Activated naive CD8-positive, alpha-beta T cell (primary cell): Measurements from ENCODE around the gene KICS2.

Experiments used
- H3K27ac Mint-ChIP-seq: one replicate; pipeline ENCODE4 v1.8.0; 2021; ENCODE audit warnings: mixed read lengths
- H3K27me3 Mint-ChIP-seq: one replicate; pipeline ENCODE4 v1.8.0; 2021; ENCODE audit warnings: mixed read lengths
- H3K36me3 Mint-ChIP-seq: one replicate; pipeline ENCODE4 v1.8.0; 2021; ENCODE audit warnings: mixed read lengths
- H3K4me1 Mint-ChIP-seq: one replicate; pipeline ENCODE4 v1.8.0; 2021; ENCODE audit warnings: low read depth, mixed read lengths
- H3K4me3 Mint-ChIP-seq: one replicate; pipeline ENCODE4 v1.8.0; 2021; ENCODE audit warnings: mild to moderate bottlenecking, mixed read lengths
- H3K9me3 Mint-ChIP-seq: one replicate; pipeline ENCODE4 v1.8.0; 2021; ENCODE audit warnings: low read depth, mixed read lengths

The KICS2 gene

DNA sequence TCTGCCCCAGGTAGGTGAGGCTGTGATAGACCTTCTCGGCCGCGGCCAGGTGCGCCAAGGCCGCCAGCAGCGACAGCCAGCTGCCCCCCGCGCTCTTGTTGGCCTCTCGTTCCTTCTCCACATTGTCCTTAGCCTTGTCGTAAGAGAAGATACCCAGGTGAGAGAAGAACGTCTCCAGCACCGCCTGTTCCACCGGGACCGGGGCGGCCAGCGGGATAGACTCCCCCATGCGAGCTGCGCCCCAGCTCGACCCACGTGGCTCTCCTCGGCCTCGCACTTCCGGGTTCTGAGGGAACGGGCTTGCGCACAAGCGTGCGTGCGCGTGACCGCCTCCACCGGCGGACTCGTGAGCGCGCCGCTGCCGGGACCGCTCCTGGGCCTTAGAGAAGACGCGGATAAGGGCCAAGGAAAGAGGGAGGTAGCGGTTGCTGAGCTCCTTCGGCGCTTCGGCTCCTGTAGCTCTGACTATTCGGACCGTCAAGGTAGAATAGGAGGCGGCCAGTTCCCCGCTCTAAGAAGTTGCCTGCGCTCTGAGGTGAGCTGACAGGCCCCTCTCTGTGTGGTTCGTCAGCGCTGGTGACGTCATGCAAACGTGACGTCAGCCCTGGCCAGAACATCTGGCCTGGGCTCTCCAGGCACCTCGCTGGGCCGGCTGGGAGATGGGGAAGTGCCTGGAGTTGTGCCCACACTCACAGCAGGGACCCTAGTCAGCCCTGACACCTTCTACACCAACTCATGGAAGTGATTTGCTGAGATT, at the start of gene KICS2:
TSS of gene KICS2 (minus strand) at position 288 of the 757 bp plus-strand sequence. CDS start at position 229, 59 bp downstream.
- no peaks in the 10 kb centered on the region for H3K36me3 Mint-ChIP-seq
- peaks cover 34% of the 10 kb centered on the region for H3K4me1 Mint-ChIP-seq
- no peaks in the 10 kb centered on the region for H3K9me3 Mint-ChIP-seq
- H3K27ac Mint-ChIP-seq = peak within 1 kb of the TSS; percentile 99
- peaks cover 2% of the 10 kb centered on the region for H3K27me3 Mint-ChIP-seq
- H3K4me3 Mint-ChIP-seq = peak within 1 kb of the TSS; percentile 98

DNA sequence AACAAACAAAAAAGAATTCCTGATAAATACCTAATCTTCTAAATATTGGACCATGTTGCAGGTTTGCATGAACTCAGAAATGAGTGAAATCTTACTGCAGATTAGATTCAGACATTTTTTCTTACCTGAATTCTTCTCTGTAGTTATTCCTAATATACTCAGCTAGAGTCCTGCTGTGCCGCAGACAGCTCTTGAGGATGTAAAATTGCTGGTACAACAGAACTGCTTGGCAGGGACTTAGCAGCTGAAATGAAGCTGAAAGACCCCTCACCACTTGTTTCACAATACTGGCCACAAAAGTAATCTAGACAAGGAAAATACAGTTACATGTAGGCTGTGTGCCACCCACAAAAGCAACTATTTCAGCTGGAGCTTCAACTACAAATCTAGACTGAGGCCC, 48.3 kb upstream of the KICS2 start:
- H3K27me3 Mint-ChIP-seq = peaks cover 2% of the 10 kb centered on the region
- H3K36me3 Mint-ChIP-seq = no peaks in the 10 kb centered on the region
- no peaks in the 10 kb centered on the region for H3K9me3 Mint-ChIP-seq
- no peak overlapping the region for H3K27ac Mint-ChIP-seq
- no peaks in the 10 kb centered on the region for H3K4me1 Mint-ChIP-seq
- H3K4me3 Mint-ChIP-seq = no peak overlapping the region

GRCh38 chr12:64269161-64269560, 47.1 kb upstream of the KICS2 start:
- Mint-ChIP-seq H3K27me3 (peaks cover 6% of the 10 kb centered on the region), H3K27ac (no peak overlapping the region), H3K4me3 (no peak overlapping the region), H3K36me3 (no peaks in the 10 kb centered on the region), H3K4me1 (no peaks in the 10 kb centered on the region), H3K9me3 (no peaks in the 10 kb centered on the region)

GRCh38 chr12:64268409-64268808, 46.3 kb upstream of the KICS2 start:
- Mint-ChIP-seq H3K27me3 (peaks cover 6% of the 10 kb centered on the region), H3K4me1 (no peaks in the 10 kb centered on the region), H3K27ac (no peak overlapping the region)

GRCh38 chr12:64265839-64266238, 43.7 kb upstream of the KICS2 start:
- Mint-ChIP-seq H3K27ac (no peak overlapping the region), H3K9me3 (no peaks in the 10 kb centered on the region), H3K4me3 (no peak overlapping the region), H3K27me3 (peaks cover 6% of the 10 kb centered on the region), H3K4me1 (no peaks in the 10 kb centered on the region), H3K36me3 (no peaks in the 10 kb centered on the region)

More at GRCh38 chr12:64268409-64268808, 46.3 kb upstream of the KICS2 start:
- Mint-ChIP-seq H3K4me3 (no peak overlapping the region), H3K9me3 (no peaks in the 10 kb centered on the region), H3K36me3 (no peaks in the 10 kb centered on the region)

GRCh38 chr12:64261813-64262212, 39.7 kb upstream of the KICS2 start:
- H3K27ac Mint-ChIP-seq = no peak overlapping the region
- no peaks in the 10 kb centered on the region for H3K36me3 Mint-ChIP-seq
- no peaks in the 10 kb centered on the region for H3K4me1 Mint-ChIP-seq
- no peak overlapping the region for H3K4me3 Mint-ChIP-seq
- H3K9me3 Mint-ChIP-seq = no peaks in the 10 kb centered on the region
- H3K27me3 Mint-ChIP-seq = peaks cover 3% of the 10 kb centered on the region

GRCh38 chr12:64258576-64258975, 36.5 kb upstream of the KICS2 start:
- no peaks in the 10 kb centered on the region for H3K4me1 Mint-ChIP-seq

GRCh38 chr12:64256166-64256800, 34.2 kb upstream of the KICS2 start:
- Mint-ChIP-seq H3K36me3 (no peaks in the 10 kb centered on the region), H3K9me3 (no peaks in the 10 kb centered on the region), H3K27ac (no peak overlapping the region), H3K4me3 (no peak overlapping the region), H3K27me3 (no peaks in the 10 kb centered on the region), H3K4me1 (no peaks in the 10 kb centered on the region)

More at GRCh38 chr12:64258576-64258975, 36.5 kb upstream of the KICS2 start:
- Mint-ChIP-seq H3K27me3 (no peaks in the 10 kb centered on the region), H3K4me3 (no peak overlapping the region), H3K36me3 (no peaks in the 10 kb centered on the region), H3K27ac (no peak overlapping the region), H3K9me3 (no peaks in the 10 kb centered on the region)

GRCh38 chr12:64255249-64255648, 33.2 kb upstream of the KICS2 start:
- H3K27ac Mint-ChIP-seq = no peak overlapping the region
- H3K27me3 Mint-ChIP-seq = no peaks in the 10 kb centered on the region
- no peaks in the 10 kb centered on the region for H3K9me3 Mint-ChIP-seq
- H3K36me3 Mint-ChIP-seq = no peaks in the 10 kb centered on the region
- H3K4me1 Mint-ChIP-seq = no peaks in the 10 kb centered on the region
- H3K4me3 Mint-ChIP-seq = no peak overlapping the region

- no peak overlapping the region for H3K4me3 Mint-ChIP-seq
- no peaks in the 10 kb centered on the region for H3K9me3 Mint-ChIP-seq
- no peak overlapping the region for H3K27ac Mint-ChIP-seq
- H3K27me3 Mint-ChIP-seq = no peaks in the 10 kb centered on the region
- no peaks in the 10 kb centered on the region for H3K36me3 Mint-ChIP-seq
- no peaks in the 10 kb centered on the region for H3K4me1 Mint-ChIP-seq
Measured at GRCh38 chr12:64253356-64253755, 31.3 kb upstream of the KICS2 start.

GRCh38 chr12:64252681-64253080, 30.6 kb upstream of the KICS2 start:
- H3K27ac Mint-ChIP-seq = no peak overlapping the region

DNA sequence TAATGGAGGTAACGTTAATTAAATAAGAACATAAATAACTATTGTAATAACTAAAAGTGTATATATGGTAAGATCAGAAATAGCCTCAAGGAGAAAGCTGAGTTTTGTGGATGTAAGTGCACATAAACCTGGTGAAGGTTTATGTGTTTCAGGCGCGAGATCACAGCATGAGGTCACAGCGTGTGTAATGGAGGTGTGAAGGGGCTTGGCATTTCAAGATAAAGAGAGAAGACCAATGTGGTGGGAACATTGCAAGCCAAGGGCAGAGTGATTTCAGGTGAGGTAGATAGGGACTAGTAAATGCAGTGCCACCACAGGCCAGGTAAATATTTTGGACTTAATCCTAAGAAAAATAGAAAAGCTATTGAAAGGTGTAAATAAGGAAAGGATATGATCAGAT, 21.7 kb upstream of the KICS2 start:
- Mint-ChIP-seq H3K27me3 (peaks cover 2% of the 10 kb centered on the region), H3K4me1 (no peaks in the 10 kb centered on the region), H3K9me3 (no peaks in the 10 kb centered on the region), H3K4me3 (no peak overlapping the region), H3K27ac (no peak overlapping the region), H3K36me3 (no peaks in the 10 kb centered on the region)

More at GRCh38 chr12:64252681-64253080, 30.6 kb upstream of the KICS2 start:
- Mint-ChIP-seq H3K36me3 (no peaks in the 10 kb centered on the region), H3K4me3 (no peak overlapping the region), H3K27me3 (no peaks in the 10 kb centered on the region), H3K4me1 (no peaks in the 10 kb centered on the region), H3K9me3 (no peaks in the 10 kb centered on the region)

GRCh38 chr12:64240781-64241180, 18.7 kb upstream of the KICS2 start:
- no peaks in the 10 kb centered on the region for H3K9me3 Mint-ChIP-seq
- H3K36me3 Mint-ChIP-seq = no peaks in the 10 kb centered on the region
- H3K27me3 Mint-ChIP-seq = peaks cover 2% of the 10 kb centered on the region
- H3K4me1 Mint-ChIP-seq = no peaks in the 10 kb centered on the region
- no peak overlapping the region for H3K27ac Mint-ChIP-seq
- H3K4me3 Mint-ChIP-seq = no peak overlapping the region

GRCh38 chr12:64237382-64237781, 15.3 kb upstream of the KICS2 start:
- no peaks in the 10 kb centered on the region for H3K36me3 Mint-ChIP-seq
- H3K27me3 Mint-ChIP-seq = peaks cover 2% of the 10 kb centered on the region
- H3K9me3 Mint-ChIP-seq = no peaks in the 10 kb centered on the region
- no peak overlapping the region for H3K4me3 Mint-ChIP-seq
- no peak overlapping the region for H3K27ac Mint-ChIP-seq
- no peaks in the 10 kb centered on the region for H3K4me1 Mint-ChIP-seq

DNA sequence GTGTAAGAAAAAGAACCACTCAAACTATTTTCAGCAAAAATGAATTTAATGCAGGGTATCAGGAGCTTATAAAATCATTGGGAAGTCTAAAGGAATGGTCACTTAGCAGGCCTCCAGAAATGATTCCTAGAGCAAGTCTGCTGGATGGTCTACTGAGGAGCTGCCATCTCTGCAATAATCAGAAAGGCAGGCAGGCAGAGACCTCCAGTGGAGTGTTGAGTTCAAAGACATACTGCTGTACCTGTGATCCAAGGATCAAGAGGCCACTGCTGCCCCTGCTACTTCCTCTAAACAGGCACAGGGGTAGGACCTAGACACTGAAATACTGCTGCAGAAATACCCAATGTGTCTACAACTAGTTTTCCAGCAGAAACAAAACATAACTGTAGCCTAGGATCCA, 14.5 kb upstream of the KICS2 start:
- Mint-ChIP-seq H3K27me3 (no peaks in the 10 kb centered on the region), H3K36me3 (no peaks in the 10 kb centered on the region), H3K4me1 (no peaks in the 10 kb centered on the region), H3K9me3 (no peaks in the 10 kb centered on the region), H3K4me3 (no peak overlapping the region), H3K27ac (no peak overlapping the region)
